ENCODE results near the gene MAP3K10.
A peak's percentile ranks its signal among the peaks of the same experiment; 100 is the strongest.

Gene MAP3K10

DNA sequence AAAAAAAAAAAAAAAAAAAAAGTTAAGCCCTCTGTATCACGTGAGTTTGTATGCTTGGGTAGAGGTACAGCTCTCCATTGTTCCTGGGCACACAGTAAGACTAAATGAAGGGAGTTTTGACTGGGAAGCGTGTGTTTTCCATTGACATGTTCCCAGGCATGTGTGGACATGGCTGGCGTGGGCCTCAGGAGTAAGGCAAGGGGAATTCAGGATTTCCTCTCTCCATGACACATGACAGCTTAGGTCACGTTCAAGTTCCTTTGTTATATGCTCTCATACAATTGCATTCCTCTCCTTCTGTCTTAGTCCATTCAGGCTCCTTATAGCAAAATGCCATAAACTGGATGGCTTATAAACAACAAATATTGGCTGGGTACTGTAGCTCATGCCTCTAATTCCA is 17.1 kb upstream of the MAP3K10 start:
- H2AFZ ChIP-seq (ENCODE audit: low read length, unreplicated experiment): no peak overlapping the region
- H3K27me3 ChIP-seq (ENCODE audit: insufficient read depth, low read length): no peaks in the 10 kb centered on the region
- no peak overlapping the region for H3K4me3 ChIP-seq (ENCODE audit: low read depth, low read length)
- no peaks in the 10 kb centered on the region for H3K36me3 ChIP-seq (ENCODE audit: insufficient read depth, low read length)
- no peaks in the 10 kb centered on the region for H3K4me1 ChIP-seq (ENCODE audit: control insufficient read depth, insufficient read depth, low read length, unreplicated experiment)
- no peak overlapping the region for H3K27ac ChIP-seq (ENCODE audit: low read depth, low read length)
- H3K79me2 ChIP-seq (ENCODE audit: control insufficient read depth, insufficient read depth, low read length, unreplicated experiment): no peaks in the 10 kb centered on the region

DNA sequence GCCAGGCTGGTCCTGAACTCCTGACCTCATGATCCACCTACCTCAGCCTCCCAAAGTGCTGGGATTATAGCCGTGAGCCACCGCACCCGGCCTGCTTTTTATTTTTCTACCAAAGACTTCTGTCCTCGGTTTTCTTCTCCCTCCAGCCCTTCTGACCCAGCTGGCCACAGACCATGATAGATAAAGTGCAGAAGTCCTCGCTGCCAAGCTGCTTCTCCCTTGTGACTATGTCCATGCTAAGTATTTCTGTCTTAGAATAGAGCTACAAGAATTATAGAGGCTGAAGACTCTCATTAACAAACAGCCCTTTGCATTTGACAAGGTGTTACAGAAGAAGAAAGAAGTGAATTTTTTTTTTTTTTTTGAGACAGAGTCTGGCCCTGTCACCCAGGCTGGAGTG is 15.4 kb upstream of the MAP3K10 start:
- Histone ChIP-seq H3K36me3 (ENCODE audit: insufficient read depth, low read length) (no peaks in the 10 kb centered on the region), H3K27ac (ENCODE audit: low read depth, low read length) (no peak overlapping the region), H3K4me3 (ENCODE audit: low read depth, low read length) (no peak overlapping the region), H2AFZ (ENCODE audit: low read length, unreplicated experiment) (no peak overlapping the region), H3K4me1 (ENCODE audit: control insufficient read depth, insufficient read depth, low read length, unreplicated experiment) (no peaks in the 10 kb centered on the region), H3K27me3 (ENCODE audit: insufficient read depth, low read length) (no peaks in the 10 kb centered on the region), H3K79me2 (ENCODE audit: control insufficient read depth, insufficient read depth, low read length, unreplicated experiment) (no peaks in the 10 kb centered on the region)

DNA sequence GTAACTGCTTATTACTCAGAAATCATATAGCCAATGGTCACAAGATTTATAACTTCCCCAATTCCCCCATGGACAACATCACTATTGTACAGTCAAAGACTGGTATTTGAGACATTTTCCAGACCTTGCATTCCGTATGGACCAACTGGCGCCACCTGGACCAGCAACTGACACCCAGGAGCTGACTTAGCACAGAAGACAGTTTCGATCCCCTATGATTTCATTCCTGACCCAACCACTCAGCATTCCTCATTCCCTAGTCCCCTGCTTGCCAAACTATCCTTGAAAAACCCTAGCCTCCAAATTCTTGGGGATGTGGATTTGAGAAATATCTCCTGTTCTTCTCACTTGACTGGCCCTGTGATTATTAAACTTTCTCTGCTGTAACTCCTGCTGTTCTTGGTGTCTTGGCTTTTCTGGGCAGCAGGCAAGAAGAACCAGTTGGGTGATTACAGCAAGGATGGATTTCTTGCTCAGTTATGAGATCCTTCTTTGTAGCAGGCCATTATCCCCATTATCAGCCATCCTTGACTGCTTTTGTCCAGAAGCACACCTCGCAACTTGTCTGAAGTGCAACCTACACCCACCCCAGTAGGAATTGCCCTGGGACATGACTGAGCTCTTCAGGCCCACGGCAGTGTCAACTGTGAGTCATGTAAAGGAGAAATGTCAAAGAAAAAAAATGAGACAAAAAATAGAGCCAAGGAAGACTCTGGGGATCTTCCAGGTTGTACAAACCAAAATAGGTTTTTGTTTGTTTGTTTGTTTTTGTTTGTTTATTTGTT is 13.7 kb upstream of the MAP3K10 start:
- no peaks in the 10 kb centered on the region for H3K36me3 ChIP-seq (ENCODE audit: insufficient read depth, low read length)
- no peaks in the 10 kb centered on the region for H3K4me1 ChIP-seq (ENCODE audit: control insufficient read depth, insufficient read depth, low read length, unreplicated experiment)
- no peak overlapping the region for H3K4me3 ChIP-seq (ENCODE audit: low read depth, low read length)
- H3K27ac ChIP-seq (ENCODE audit: low read depth, low read length): no peak overlapping the region
- H3K27me3 ChIP-seq (ENCODE audit: insufficient read depth, low read length): no peaks in the 10 kb centered on the region
- H3K79me2 ChIP-seq (ENCODE audit: control insufficient read depth, insufficient read depth, low read length, unreplicated experiment): no peaks in the 10 kb centered on the region
- no peak overlapping the region for H2AFZ ChIP-seq (ENCODE audit: low read length, unreplicated experiment)

DNA sequence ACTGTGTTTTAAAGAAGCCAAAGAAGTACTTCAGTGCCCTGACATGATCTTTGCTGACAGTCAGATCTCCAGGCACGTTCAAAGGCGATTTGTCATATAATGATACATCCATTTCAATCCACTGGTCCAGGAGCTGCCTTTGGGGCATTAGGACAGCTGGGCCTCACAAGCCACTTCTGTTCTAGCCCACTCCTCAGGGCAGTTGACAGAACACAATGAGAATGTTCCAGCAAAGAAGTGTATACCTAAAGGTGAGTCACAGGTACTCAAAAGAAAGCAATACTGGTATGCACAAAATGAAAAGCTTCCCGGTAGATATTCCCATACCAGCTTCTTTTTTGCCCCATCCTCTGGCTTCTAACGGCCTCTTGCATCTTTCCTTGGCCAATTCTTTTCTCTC is 12.5 kb upstream of the MAP3K10 start:
- Histone ChIP-seq H2AFZ (ENCODE audit: low read length, unreplicated experiment) (no peak overlapping the region), H3K27me3 (ENCODE audit: insufficient read depth, low read length) (no peaks in the 10 kb centered on the region), H3K4me1 (ENCODE audit: control insufficient read depth, insufficient read depth, low read length, unreplicated experiment) (no peaks in the 10 kb centered on the region), H3K36me3 (ENCODE audit: insufficient read depth, low read length) (no peaks in the 10 kb centered on the region), H3K79me2 (ENCODE audit: control insufficient read depth, insufficient read depth, low read length, unreplicated experiment) (no peaks in the 10 kb centered on the region), H3K4me3 (ENCODE audit: low read depth, low read length) (no peak overlapping the region), H3K27ac (ENCODE audit: low read depth, low read length) (no peak overlapping the region)

DNA sequence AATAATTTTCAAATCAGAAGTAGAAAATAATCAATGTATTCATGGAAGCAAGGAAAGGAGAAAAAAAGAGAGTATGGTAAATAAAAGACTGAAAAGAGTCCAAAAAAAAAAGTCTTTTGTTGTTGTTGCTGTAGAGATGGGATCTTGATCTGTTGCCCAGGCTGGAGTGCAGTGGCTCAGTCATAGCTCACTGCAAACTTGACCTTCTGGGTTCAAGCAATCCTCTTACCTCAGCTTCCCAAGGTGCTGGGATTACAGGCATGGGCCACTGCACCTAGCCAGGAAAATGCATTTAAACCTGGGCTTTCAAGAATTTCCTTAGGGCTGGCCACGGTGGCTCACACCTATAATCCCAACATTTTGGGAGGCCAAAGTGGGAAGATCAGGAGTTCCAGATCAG is 7.0 kb upstream of the MAP3K10 start:
- no peak overlapping the region for H2AFZ ChIP-seq (ENCODE audit: low read length, unreplicated experiment)
- no peaks in the 10 kb centered on the region for H3K4me1 ChIP-seq (ENCODE audit: control insufficient read depth, insufficient read depth, low read length, unreplicated experiment)
- no peaks in the 10 kb centered on the region for H3K79me2 ChIP-seq (ENCODE audit: control insufficient read depth, insufficient read depth, low read length, unreplicated experiment)
- no peak overlapping the region for H3K27ac ChIP-seq (ENCODE audit: low read depth, low read length)
- H3K27me3 ChIP-seq (ENCODE audit: insufficient read depth, low read length): no peaks in the 10 kb centered on the region
- no peaks in the 10 kb centered on the region for H3K36me3 ChIP-seq (ENCODE audit: insufficient read depth, low read length)
- H3K4me3 ChIP-seq (ENCODE audit: low read depth, low read length): no peak overlapping the region

DNA sequence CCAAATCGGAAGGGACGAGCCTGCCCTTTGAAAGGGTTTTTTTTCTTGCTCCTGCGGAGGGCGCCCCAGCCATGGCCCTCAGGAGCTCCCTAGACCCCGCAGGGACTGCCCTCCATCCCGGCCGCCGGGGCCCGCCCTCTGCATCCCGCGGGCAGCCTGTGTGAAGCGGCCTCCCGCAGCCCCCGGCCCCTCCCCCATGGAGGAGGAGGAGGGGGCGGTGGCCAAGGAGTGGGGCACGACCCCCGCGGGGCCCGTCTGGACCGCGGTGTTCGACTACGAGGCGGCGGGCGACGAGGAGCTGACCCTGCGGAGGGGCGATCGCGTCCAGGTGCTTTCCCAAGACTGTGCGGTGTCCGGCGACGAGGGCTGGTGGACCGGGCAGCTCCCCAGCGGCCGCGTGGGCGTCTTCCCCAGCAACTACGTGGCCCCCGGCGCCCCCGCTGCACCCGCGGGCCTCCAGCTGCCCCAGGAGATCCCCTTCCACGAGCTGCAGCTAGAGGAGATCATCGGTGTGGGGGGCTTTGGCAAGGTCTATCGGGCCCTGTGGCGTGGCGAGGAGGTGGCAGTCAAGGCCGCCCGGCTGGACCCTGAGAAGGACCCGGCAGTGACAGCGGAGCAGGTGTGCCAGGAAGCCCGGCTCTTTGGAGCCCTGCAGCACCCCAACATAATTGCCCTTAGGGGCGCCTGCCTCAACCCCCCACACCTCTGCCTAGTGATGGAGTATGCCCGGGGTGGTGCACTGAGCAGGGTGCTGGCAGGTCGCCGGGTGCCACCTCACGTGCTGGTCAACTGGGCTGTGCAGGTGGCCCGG is 815 bp downstream of the MAP3K10 start:
- Histone ChIP-seq H3K27ac (ENCODE audit: low read depth, low read length) (no peak overlapping the region), H3K79me2 (ENCODE audit: control insufficient read depth, insufficient read depth, low read length, unreplicated experiment) (no peaks in the 10 kb centered on the region), H3K4me3 (ENCODE audit: low read depth, low read length) (peak overlapping the region; percentile 96), H3K36me3 (ENCODE audit: insufficient read depth, low read length) (no peaks in the 10 kb centered on the region), H3K4me1 (ENCODE audit: control insufficient read depth, insufficient read depth, low read length, unreplicated experiment) (peaks cover 8% of the 10 kb centered on the region), H3K27me3 (ENCODE audit: insufficient read depth, low read length) (no peaks in the 10 kb centered on the region), H2AFZ (ENCODE audit: low read length, unreplicated experiment) (no peak overlapping the region)

DNA sequence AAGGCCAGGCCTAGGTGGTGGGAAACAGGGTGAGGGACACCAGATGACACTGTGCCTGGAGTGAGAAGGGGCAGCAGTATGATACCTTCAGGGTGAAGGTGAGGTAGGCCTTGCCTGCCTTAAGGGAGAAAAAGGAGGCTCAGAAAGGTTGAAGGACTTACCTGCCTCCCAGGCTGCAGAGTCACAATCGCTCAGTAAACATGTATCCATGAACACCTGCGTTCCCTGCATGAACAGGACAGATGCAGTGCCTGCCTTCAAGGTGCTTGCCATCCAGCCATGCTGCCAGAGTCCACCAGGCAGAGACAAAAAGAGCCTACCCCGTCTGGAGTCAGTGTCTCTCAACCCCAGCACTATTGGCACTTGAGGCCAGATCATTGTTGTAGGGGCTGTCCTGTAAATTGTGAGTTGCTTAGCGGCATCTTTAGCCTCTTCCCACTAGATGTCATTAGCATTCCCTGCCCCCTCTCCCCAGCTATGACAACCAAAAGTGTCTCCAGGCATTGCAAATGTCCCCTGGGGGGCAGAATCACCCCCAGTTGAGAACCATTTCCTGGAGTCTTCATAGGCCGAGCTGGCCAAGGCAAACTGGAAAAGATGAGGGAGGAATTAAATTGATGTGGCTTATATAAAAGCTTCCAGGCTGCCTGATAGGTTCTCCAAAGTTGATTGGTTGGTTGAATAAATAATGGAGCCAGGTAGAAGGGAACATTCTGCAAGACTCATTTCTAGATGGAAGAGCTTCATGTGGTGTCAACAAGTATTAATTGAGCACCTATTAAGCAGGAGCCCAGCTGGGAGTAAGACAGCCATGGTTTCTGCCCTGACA is 1.7 kb downstream of the MAP3K10 start:
- Histone ChIP-seq H3K27ac (ENCODE audit: low read depth, low read length) (no peak overlapping the region), H3K4me1 (ENCODE audit: control insufficient read depth, insufficient read depth, low read length, unreplicated experiment) (peaks cover 8% of the 10 kb centered on the region), H3K79me2 (ENCODE audit: control insufficient read depth, insufficient read depth, low read length, unreplicated experiment) (no peaks in the 10 kb centered on the region), H3K36me3 (ENCODE audit: insufficient read depth, low read length) (no peaks in the 10 kb centered on the region), H2AFZ (ENCODE audit: low read length, unreplicated experiment) (no peak overlapping the region), H3K4me3 (ENCODE audit: low read depth, low read length) (peak overlapping the region; percentile 96), H3K27me3 (ENCODE audit: insufficient read depth, low read length) (no peaks in the 10 kb centered on the region)

DNA sequence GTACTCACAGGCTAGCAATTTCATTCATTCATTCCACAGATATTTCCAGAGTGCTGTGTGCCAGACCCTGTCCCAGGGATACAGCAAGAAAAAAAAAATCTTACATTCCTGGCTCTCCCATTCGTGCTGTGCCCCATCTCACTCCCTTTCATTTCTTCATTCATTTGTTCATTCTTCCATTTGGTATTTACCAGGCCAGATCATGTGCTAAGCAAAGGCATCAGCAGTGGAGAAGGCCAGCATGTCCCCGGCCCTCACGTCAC is 2.3 kb downstream of the MAP3K10 start:
- Histone ChIP-seq H3K4me1 (ENCODE audit: control insufficient read depth, insufficient read depth, low read length, unreplicated experiment) (peaks cover 8% of the 10 kb centered on the region), H3K4me3 (ENCODE audit: low read depth, low read length) (no peak overlapping the region), H3K79me2 (ENCODE audit: control insufficient read depth, insufficient read depth, low read length, unreplicated experiment) (no peaks in the 10 kb centered on the region), H3K27ac (ENCODE audit: low read depth, low read length) (no peak overlapping the region), H2AFZ (ENCODE audit: low read length, unreplicated experiment) (no peak overlapping the region), H3K36me3 (ENCODE audit: insufficient read depth, low read length) (no peaks in the 10 kb centered on the region), H3K27me3 (ENCODE audit: insufficient read depth, low read length) (no peaks in the 10 kb centered on the region)

DNA sequence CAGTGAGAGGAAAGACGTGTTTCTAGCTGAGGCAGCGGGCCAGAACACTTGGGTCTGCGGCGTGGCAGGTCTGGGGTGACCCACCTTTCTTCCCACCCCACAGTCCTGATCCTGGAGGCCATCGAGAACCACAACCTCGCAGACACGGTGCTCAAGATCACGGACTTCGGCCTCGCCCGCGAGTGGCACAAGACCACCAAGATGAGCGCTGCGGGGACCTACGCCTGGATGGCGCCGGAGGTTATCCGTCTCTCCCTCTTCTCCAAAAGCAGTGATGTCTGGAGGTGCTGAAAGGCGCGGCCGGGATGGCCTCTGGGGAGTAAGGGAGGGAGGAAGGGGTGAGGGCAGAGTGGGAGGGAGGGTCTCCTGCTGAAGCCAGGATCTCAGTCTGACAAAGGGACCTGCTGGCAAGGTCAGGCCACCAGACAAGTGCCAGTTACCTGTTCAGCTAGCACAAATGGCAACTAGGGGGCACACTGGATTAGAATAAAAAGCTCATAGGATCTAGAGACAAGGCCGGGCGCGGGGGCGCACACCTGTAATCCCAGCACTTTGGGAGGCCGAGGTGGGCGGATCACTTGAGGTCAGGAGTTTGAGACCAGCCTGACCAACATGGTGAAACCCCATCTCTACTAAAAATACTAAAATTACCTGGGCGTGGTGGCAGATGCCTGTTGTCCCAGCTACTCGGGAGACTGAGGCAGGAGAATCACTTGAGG is 7.2 kb downstream of the MAP3K10 start:
- Histone ChIP-seq H2AFZ (ENCODE audit: low read length, unreplicated experiment) (no peak overlapping the region), H3K4me3 (ENCODE audit: low read depth, low read length) (no peak overlapping the region), H3K4me1 (ENCODE audit: control insufficient read depth, insufficient read depth, low read length, unreplicated experiment) (no peaks in the 10 kb centered on the region), H3K79me2 (ENCODE audit: control insufficient read depth, insufficient read depth, low read length, unreplicated experiment) (no peaks in the 10 kb centered on the region), H3K27me3 (ENCODE audit: insufficient read depth, low read length) (no peaks in the 10 kb centered on the region), H3K36me3 (ENCODE audit: insufficient read depth, low read length) (no peaks in the 10 kb centered on the region), H3K27ac (ENCODE audit: low read depth, low read length) (no peak overlapping the region)

DNA sequence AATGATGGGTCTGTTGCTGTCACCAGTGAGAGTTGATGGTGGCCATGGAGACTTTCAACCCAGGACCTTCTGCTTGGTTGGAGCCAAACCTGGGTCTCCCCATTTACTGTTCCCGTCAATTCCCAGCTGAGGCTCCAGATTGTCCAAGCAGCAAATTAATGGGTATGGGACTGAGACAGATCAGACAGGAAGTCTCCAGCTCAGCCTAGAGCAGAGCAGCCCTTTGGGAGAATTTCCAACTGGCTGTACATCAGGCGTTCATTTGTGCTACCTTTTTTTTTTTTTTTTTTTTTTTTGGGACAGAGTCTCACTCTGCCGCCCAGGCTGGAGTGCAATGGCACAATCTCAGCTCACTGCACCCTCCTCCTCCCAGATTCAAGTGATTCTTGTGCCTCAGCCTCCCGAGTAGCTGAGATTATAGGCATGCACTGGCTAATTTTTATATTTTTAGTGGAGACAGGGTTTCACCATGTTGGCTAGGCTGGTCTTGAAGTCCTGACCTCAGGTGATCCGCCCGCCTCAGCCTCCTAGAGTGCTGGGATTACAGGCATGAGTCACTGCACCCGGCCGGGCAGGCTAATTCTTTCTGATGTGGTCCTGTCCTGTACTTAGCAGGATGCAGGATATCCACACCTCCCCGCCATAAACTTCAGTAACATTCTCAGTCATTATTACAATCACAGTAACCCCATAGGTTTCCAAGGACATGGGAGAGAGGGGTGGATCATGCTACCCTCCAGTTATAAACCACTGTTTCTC is 9.3 kb downstream of the MAP3K10 start:
- Histone ChIP-seq H2AFZ (ENCODE audit: low read length, unreplicated experiment) (no peak overlapping the region), H3K79me2 (ENCODE audit: control insufficient read depth, insufficient read depth, low read length, unreplicated experiment) (no peaks in the 10 kb centered on the region), H3K27ac (ENCODE audit: low read depth, low read length) (no peak overlapping the region), H3K27me3 (ENCODE audit: insufficient read depth, low read length) (no peaks in the 10 kb centered on the region), H3K36me3 (ENCODE audit: insufficient read depth, low read length) (peaks cover 5% of the 10 kb centered on the region; the same call in 1 of the 2 replicates), H3K4me1 (ENCODE audit: control insufficient read depth, insufficient read depth, low read length, unreplicated experiment) (no peaks in the 10 kb centered on the region), H3K4me3 (ENCODE audit: low read depth, low read length) (no peak overlapping the region)
